NB4 (cell line): ENCODE measurements around the gene AKR1C1.
"Not testable (repeated sequence)": the region's sequence is repeated elsewhere in the genome, so short reads cannot be mapped to it uniquely, and the experiment has no call there.

Experiments
- CTCF ChIP-seq: IDR thresholded peaks from one replicate; pipeline ENCODE4 v1.5.1; 2012; ENCODE audit warnings: low read depth, low read length
- MAX ChIP-seq: IDR thresholded peaks from 2 replicates; pipeline ENCODE4 v1.6.1; 2011; ENCODE audit warnings: low read depth, low read length
- POLR2A ChIP-seq: IDR thresholded peaks from 2 replicates; pipeline ENCODE4 v1.6.1; 2011; ENCODE audit warnings: mild to moderate bottlenecking; ENCODE audit not compliant: insufficient read length; ENCODE audit errors: extremely low read depth

GRCh38 chr10:5011392-5011791, 48.2 kb downstream of the AKR1C1 start:
- TF ChIP-seq CTCF, POLR2A, MAX: not testable (repeated sequence)
